Lower lobe of right lung (tissue), 2 donors: ENCODE data around the gene UNK. TPM values are rescaled to one million over a fixed set of nuclear protein-coding genes. Genes with fewer than 3 reads are reported as not detected.

Source experiments
- ATAC-seq, 2 donors: fragments of 200-7000 bp; cut with Tn5 transposase; one replicate each; pipeline ENCODE4 v1.9.1; 2020 to 2022; ENCODE audit warnings: mild to moderate bottlenecking in 2 of 2, moderate library complexity in 2 of 2
- DNase-seq: peaks from one replicate; pipeline ENCODE4 v3.0.0-alpha.2; 2020
- H3K27ac ChIP-seq: fragments of 200-600 bp; one replicate; pipeline ENCODE4 v1.8.0; 2022
- H3K27me3 ChIP-seq: fragments of 200-600 bp; one replicate; pipeline ENCODE4 v1.8.0; 2022; ENCODE audit warnings: low read depth
- H3K36me3 ChIP-seq: fragments of 200-600 bp; one replicate; pipeline ENCODE4 v1.8.0; 2022; ENCODE audit warnings: mild to moderate bottlenecking
- H3K4me1 ChIP-seq: fragments of 200-600 bp; one replicate; pipeline ENCODE4 v1.8.0; 2022
- H3K4me3 ChIP-seq: fragments of 200-600 bp; one replicate; pipeline ENCODE4 v1.8.0; 2022; ENCODE audit warnings: mild to moderate bottlenecking
- H3K9me3 ChIP-seq: fragments of 200-600 bp; one replicate; pipeline ENCODE4 v1.8.0; 2022
- CTCF ChIP-seq: fragments of 200-600 bp; IDR thresholded peaks from one replicate; pipeline ENCODE4 v1.8.0; 2022; ENCODE audit warnings: antibody characterized with exemption, mild to moderate bottlenecking
- intact Hi-C: fragments of 100-400 bp; cut with DNase I; formaldehyde crosslinking; loops from one replicate; pipeline ENCODE4 v1.11.0; 2022
- total RNA-seq: library from RNA; stranded (reverse); fragmentation: NEBNext Ultra II Directional; extraction: Animal tissue kit (Norgen Biotek cat#: 25700); gene quantifications from one replicate; pipeline ENCODE4 v1.2.1, GENCODE V29; 2021
- donor health status: DM: no; HTN: yes; CAD: no; lungs with severe emphysema.

UNK gene
- total RNA-seq, 1 donor from 2014 or later = 31.1 TPM

- DNase-seq (no peak), ATAC-seq (no peak)
- intact Hi-C loops = no loop called here
- Histone ChIP-seq H3K27ac (peak overlapping the region; percentile 90), H3K27me3 (no peaks in the 10 kb centered on the region), H3K4me3 (no peak overlapping the region), H3K4me1 (peaks cover 83% of the 10 kb centered on the region), H3K36me3 (peaks cover 55% of the 10 kb centered on the region), H3K9me3 (no peaks in the 10 kb centered on the region)
- TF ChIP-seq CTCF = no peak
Observed at GRCh38 chr17:75845933-75846691, 61.5 kb downstream of the UNK start.

- H3K36me3 ChIP-seq = peaks cover 63% of the 10 kb centered on the region
- H3K27ac ChIP-seq = peak overlapping the region; percentile 90
- no peak overlapping the region for H3K4me3 ChIP-seq
- no peaks in the 10 kb centered on the region for H3K9me3 ChIP-seq
- H3K27me3 ChIP-seq = no peaks in the 10 kb centered on the region
- intact Hi-C loops = no loop called here
- no peak for TF ChIP-seq CTCF
- no peak for ATAC-seq
- no peak for DNase-seq
- peaks cover 83% of the 10 kb centered on the region for H3K4me1 ChIP-seq
Observed at GRCh38 chr17:75846692-75847613, 62.3 kb downstream of the UNK start.

- Histone ChIP-seq H3K27ac (peak overlapping the region; percentile 90), H3K27me3 (no peaks in the 10 kb centered on the region), H3K4me3 (no peak overlapping the region), H3K4me1 (peaks cover 78% of the 10 kb centered on the region), H3K9me3 (no peaks in the 10 kb centered on the region), H3K36me3 (peaks cover 71% of the 10 kb centered on the region)
- intact Hi-C loops = no loop called here
- TF ChIP-seq CTCF = no peak
- no peak for DNase-seq
- ATAC-seq = no peak
Observed at GRCh38 chr17:75847614-75848522, 63.3 kb downstream of the UNK start.

GRCh38 chr17:75848523-75849278 is 64.1 kb downstream of the UNK start:
- Histone ChIP-seq H3K27me3 (no peaks in the 10 kb centered on the region), H3K36me3 (peaks cover 71% of the 10 kb centered on the region), H3K9me3 (no peaks in the 10 kb centered on the region), H3K4me3 (no peak overlapping the region), H3K27ac (peak overlapping the region; percentile 90), H3K4me1 (peaks cover 78% of the 10 kb centered on the region)
- ATAC-seq (no peak), DNase-seq (peak; percentile 87)
- intact Hi-C loops = no loop called here
- peak; percentile 64 for TF ChIP-seq CTCF
